RWPE2 (cell line): ENCODE data around the gene MTG2.
"Not testable (repeated sequence)": the region's sequence is repeated elsewhere in the genome, so short reads cannot be mapped to it uniquely, and the experiment has no call there.

Source experiments
- ATAC-seq: fragments of 200-7000 bp; cut with Tn5 transposase; 3 replicates; pipeline ENCODE4 v1.9.1; 2021; ENCODE audit warnings: low read depth
- DNase-seq: peaks from one replicate; pipeline ENCODE4 v3.0.0-alpha.2; 2020; ENCODE audit warnings: low spot score
- H3K27ac ChIP-seq: fragments of 450-650 bp; 2 replicates; pipeline ENCODE4 v1.5.1; 2017; ENCODE audit warnings: mild to moderate bottlenecking; ENCODE audit not compliant: poor library complexity, severe bottlenecking
- H3K27me3 ChIP-seq: fragments of 250-450 bp; sonication (Bioruptor Pico); 2 replicates; pipeline ENCODE4 v1.5.1; 2021; ENCODE audit warnings: mild to moderate bottlenecking, moderate library complexity; ENCODE audit not compliant: insufficient read depth, poor library complexity, severe bottlenecking
- H3K36me3 ChIP-seq: fragments of 250-450 bp; sonication (Bioruptor Pico); 2 replicates; pipeline ENCODE4 v1.5.1; 2020; ENCODE audit warnings: low read depth, mild to moderate bottlenecking, moderate library complexity
- H3K4me1 ChIP-seq: fragments of 250-450 bp; sonication (Bioruptor Pico); 2 replicates; pipeline ENCODE4 v1.5.1; 2021; ENCODE audit warnings: mild to moderate bottlenecking, moderate library complexity; ENCODE audit not compliant: insufficient read depth, poor library complexity, severe bottlenecking
- H3K4me3 ChIP-seq: fragments of 250-450 bp; sonication (Bioruptor Pico); 2 replicates; pipeline ENCODE4 v1.5.1; 2021; ENCODE audit warnings: mild to moderate bottlenecking, moderate library complexity; ENCODE audit not compliant: severe bottlenecking
- H3K9me3 ChIP-seq: fragments of 250-450 bp; sonication (Bioruptor Pico); 2 replicates; pipeline ENCODE4 v1.5.1; 2021; ENCODE audit warnings: mild to moderate bottlenecking, moderate library complexity; ENCODE audit not compliant: severe bottlenecking
- TF ChIP-seq, protein P1 (sequence below): fragments of 450-650 bp; IDR thresholded peaks from one replicate; pipeline ENCODE4 v1.5.1; 2017; ENCODE audit warnings: mild to moderate bottlenecking, moderate library complexity; ENCODE audit not compliant: poor library complexity, severe bottlenecking

MTG2 gene

DNA sequence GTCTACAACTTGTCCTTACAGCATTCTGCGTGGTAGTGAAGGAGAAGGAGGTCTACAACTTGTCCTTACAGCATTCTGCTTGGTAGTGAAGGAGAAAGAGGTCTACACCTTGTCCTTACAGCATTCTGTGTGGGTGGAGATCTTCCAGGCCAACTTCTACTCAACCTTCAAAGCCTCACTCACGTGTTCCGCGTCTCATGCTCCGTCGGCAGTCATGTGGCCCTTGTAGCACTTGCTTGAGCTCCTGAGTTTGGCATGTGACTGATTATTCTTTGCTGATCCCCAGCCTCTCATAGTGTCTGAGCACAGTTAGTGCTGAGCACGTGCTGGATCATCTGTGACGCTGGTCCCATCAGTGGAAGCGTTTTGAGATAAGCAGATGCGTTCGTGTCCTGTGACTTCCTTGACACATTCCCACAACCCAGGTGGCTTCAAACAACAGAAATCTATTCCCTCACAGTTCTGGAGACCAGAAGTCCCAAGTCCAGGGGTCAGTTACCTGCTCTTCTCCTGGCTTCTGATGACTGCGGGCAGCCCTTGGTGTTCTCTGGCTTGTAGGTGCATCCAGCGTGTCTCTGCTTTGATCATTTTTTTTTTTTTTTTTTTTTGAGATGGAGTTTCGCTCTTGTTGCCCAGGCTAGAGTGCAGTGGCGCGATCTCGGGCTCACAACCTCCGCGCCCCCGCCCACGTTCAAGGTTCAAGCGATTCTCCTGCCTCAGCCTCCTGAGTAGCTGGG, 36.6 kb upstream of the MTG2 start:
- H3K27me3 ChIP-seq = no peaks in the 10 kb centered on the region
- no peak overlapping the region for H3K27ac ChIP-seq
- no peaks in the 10 kb centered on the region for H3K9me3 ChIP-seq
- H3K4me1 ChIP-seq = peaks cover 28% of the 10 kb centered on the region
- TF ChIP-seq, protein P1, sequence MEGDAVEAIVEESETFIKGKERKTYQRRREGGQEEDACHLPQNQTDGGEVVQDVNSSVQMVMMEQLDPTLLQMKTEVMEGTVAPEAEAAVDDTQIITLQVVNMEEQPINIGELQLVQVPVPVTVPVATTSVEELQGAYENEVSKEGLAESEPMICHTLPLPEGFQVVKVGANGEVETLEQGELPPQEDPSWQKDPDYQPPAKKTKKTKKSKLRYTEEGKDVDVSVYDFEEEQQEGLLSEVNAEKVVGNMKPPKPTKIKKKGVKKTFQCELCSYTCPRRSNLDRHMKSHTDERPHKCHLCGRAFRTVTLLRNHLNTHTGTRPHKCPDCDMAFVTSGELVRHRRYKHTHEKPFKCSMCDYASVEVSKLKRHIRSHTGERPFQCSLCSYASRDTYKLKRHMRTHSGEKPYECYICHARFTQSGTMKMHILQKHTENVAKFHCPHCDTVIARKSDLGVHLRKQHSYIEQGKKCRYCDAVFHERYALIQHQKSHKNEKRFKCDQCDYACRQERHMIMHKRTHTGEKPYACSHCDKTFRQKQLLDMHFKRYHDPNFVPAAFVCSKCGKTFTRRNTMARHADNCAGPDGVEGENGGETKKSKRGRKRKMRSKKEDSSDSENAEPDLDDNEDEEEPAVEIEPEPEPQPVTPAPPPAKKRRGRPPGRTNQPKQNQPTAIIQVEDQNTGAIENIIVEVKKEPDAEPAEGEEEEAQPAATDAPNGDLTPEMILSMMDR = no peak
- DNase-seq (no peak), ATAC-seq (no peak)
- no peak overlapping the region for H3K4me3 ChIP-seq
- H3K36me3 ChIP-seq = peaks cover 18% of the 10 kb centered on the region

DNA sequence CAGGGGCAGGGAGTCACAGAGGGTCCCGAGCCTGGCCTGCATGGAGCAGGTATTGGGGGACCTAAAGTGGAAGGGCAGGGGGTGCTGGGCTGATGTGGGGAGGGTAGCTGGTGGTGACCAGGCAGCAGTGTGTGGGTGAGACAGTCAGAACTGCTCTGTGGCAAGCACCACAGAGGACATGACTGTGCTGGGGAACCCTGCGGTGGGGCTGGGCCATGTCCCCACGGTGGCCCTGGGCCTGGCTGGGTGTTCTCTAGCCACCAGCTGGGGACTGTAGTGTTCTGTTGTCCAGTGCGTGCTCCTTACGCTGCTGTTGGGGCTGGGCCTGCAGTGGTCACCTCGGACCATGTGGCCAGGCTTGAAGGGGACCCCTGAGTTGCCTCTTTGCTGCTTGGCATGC, 35.7 kb upstream of the MTG2 start:
- Histone ChIP-seq H3K9me3 (no peaks in the 10 kb centered on the region), H3K27ac (no peak overlapping the region), H3K36me3 (peaks cover 13% of the 10 kb centered on the region), H3K4me1 (peaks cover 23% of the 10 kb centered on the region), H3K27me3 (no peaks in the 10 kb centered on the region), H3K4me3 (no peak overlapping the region)
- ATAC-seq = no peak
- TF ChIP-seq, protein P1 = no peak
- no peak for DNase-seq

GRCh38 chr20:62147528-62147927, 35.3 kb upstream of the MTG2 start:
- Histone ChIP-seq H3K4me1 (peaks cover 23% of the 10 kb centered on the region), H3K9me3 (no peaks in the 10 kb centered on the region), H3K27me3 (no peaks in the 10 kb centered on the region), H3K36me3 (peaks cover 17% of the 10 kb centered on the region), H3K4me3 (no peak overlapping the region), H3K27ac (no peak overlapping the region)
- TF ChIP-seq, protein P1 = no peak
- DNase-seq = peak; percentile 90
- no peak for ATAC-seq

GRCh38 chr20:62148383-62148782, 34.4 kb upstream of the MTG2 start:
- ATAC-seq, DNase-seq, H3K9me3 ChIP-seq, H3K4me3 ChIP-seq, H3K27ac ChIP-seq, H3K27me3 ChIP-seq: not testable (repeated sequence)
- peaks cover 25% of the 10 kb centered on the region for H3K36me3 ChIP-seq
- peaks cover 23% of the 10 kb centered on the region for H3K4me1 ChIP-seq

DNA sequence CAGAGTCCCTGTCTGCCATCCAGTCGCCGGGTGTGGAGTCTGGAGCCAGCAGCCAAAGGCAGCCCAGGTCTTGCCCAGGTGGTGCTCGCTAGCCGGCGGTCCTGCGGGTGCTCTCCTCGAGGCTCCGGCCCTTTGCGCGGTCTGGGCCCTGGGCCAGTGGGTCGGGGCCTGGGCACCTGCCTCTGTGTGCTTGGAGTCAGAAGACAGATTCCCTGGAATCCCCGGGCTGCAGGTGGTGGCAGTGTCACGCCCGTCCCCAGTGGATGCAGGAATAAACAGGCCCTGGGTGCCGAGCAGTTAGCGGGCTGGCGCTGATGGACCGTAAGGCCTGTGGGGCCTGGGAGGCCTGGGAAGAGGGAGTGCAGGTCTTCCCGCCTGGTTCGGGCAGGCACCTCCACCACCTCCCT, 33.9 kb upstream of the MTG2 start:
- peak; percentile 87 for DNase-seq
- H3K4me1 ChIP-seq = peaks cover 23% of the 10 kb centered on the region
- H3K4me3 ChIP-seq = no peak overlapping the region
- no peaks in the 10 kb centered on the region for H3K9me3 ChIP-seq
- peak overlapping the region; percentile 44 for H3K27ac ChIP-seq
- no peaks in the 10 kb centered on the region for H3K27me3 ChIP-seq
- peaks cover 31% of the 10 kb centered on the region for H3K36me3 ChIP-seq
- ATAC-seq = no peak
- TF ChIP-seq, protein P1 = no peak
